Fibroblast of skin of left biceps (primary cell): Measurements from ENCODE around the gene KLF14.
"Not testable (repeated sequence)": the region's sequence is repeated elsewhere in the genome, so short reads cannot be mapped to it uniquely, and the experiment has no call there.

Experiments used
- DNase-seq, 2 experiments: peaks; one replicate each; pipeline ENCODE4 v3.0.0-alpha.2; 2013; ENCODE audit warnings: low read depth in 2 of 2

KLF14 gene

GRCh38 chr7:130733931-130734814 is at the start of gene KLF14:
TSS of gene KLF14 (minus strand) at chr7:130734207. CDS start at chr7:130734033, 174 bp downstream.
- no peak for DNase-seq

GRCh38 chr7:130781346-130781745 is 47.3 kb upstream of the KLF14 start:
- DNase-seq = no peak

- no peak for DNase-seq
Observed at GRCh38 chr7:130777426-130777825, 43.4 kb upstream of the KLF14 start.

- DNase-seq = not testable (repeated sequence)
Observed at GRCh38 chr7:130772456-130772855, 38.4 kb upstream of the KLF14 start.

- no peak for DNase-seq
Observed at GRCh38 chr7:130768854-130769253, 34.8 kb upstream of the KLF14 start.

GRCh38 chr7:130764569-130764968 is 30.6 kb upstream of the KLF14 start:
- DNase-seq = not testable (repeated sequence)

GRCh38 chr7:130758429-130759056 is 24.5 kb upstream of the KLF14 start:
- DNase-seq = peak in 1 of 2 experiments; percentile 22

GRCh38 chr7:130756316-130756715 is 22.3 kb upstream of the KLF14 start:
- no peak for DNase-seq

- DNase-seq = no peak
Observed at GRCh38 chr7:130752424-130752823, 18.4 kb upstream of the KLF14 start.

- DNase-seq = no peak
Observed at GRCh38 chr7:130750755-130751154, 16.7 kb upstream of the KLF14 start.

GRCh38 chr7:130748531-130749389 is 14.8 kb upstream of the KLF14 start:
- DNase-seq = no peak

- DNase-seq = no peak
Observed at GRCh38 chr7:130741331-130741995, 7.5 kb upstream of the KLF14 start.

- no peak for DNase-seq
Observed at GRCh38 chr7:130740606-130741005, 6.6 kb upstream of the KLF14 start.

GRCh38 chr7:130736298-130736900 is 2.4 kb upstream of the KLF14 start:
- no peak for DNase-seq

GRCh38 chr7:130734815-130735716 is 1.1 kb upstream of the KLF14 start:
- DNase-seq = no peak

- no peak for DNase-seq
Observed at GRCh38 chr7:130732980-130733930, 752 bp downstream of the KLF14 start.

GRCh38 chr7:130723784-130724183 is 10.2 kb downstream of the KLF14 start:
- DNase-seq = no peak

GRCh38 chr7:130721486-130722277 is 12.3 kb downstream of the KLF14 start:
- no peak for DNase-seq
